Kidney (tissue), 14 donors: ENCODE data around the gene PSMD1. TPM values are rescaled to one million over a fixed set of nuclear protein-coding genes. Genes with fewer than 3 reads are reported as not detected.

Experiments
- DNase-seq, 5 donors: peaks; one replicate each; pipeline ENCODE4 v3.0.0-alpha.2; 2013 to 2020
- FAIRE-seq: peaks from 2 replicates; lab custom pipeline; 2012; peaks lifted over from hg19 to GRCh38; lab: Jason Lieb, UNC
- H3K27ac ChIP-seq, 2 donors: one replicate each; pipeline ENCODE4 v1.7.0; 2013; ENCODE audit warnings: low read depth in 2 of 2, low read length in 2 of 2, inconsistent platforms in 1 of 2
- H3K27me3 ChIP-seq: one replicate; pipeline ENCODE4 v1.7.1; 2013; ENCODE audit warnings: low read length, inconsistent platforms; ENCODE audit not compliant: control insufficient read depth, insufficient read depth
- H3K36me3 ChIP-seq, 3 donors: one replicate each; pipeline versions ENCODE4 v1.7.0 to v1.7.1; 2013; ENCODE audit warnings: low read length in 3 of 3, control low read depth in 1 of 3, inconsistent platforms in 1 of 3; ENCODE audit not compliant: insufficient read depth in 3 of 3, control insufficient read depth in 2 of 3
- H3K4me1 ChIP-seq, 3 donors: one replicate each; pipeline versions ENCODE4 v1.7.0 to v1.7.1; 2013; ENCODE audit warnings: low read length in 3 of 3, inconsistent platforms in 1 of 3, low read depth in 1 of 3; ENCODE audit not compliant: control insufficient read depth in 2 of 3, insufficient read depth in 2 of 3
- H3K4me3 ChIP-seq, 3 donors: one replicate each; pipeline versions ENCODE4 v1.7.0 to v1.8.1; 2013; ENCODE audit warnings: low read length in 3 of 3, control low read depth in 1 of 3, inconsistent platforms in 1 of 3
- H3K9ac ChIP-seq, 3 donors: one replicate each; pipeline versions ENCODE4 v1.7.0 to v1.7.1; 2013; ENCODE audit warnings: low read length in 3 of 3, control low read depth in 1 of 3, inconsistent platforms in 1 of 3
- H3K9me3 ChIP-seq, 3 donors: one replicate each; pipeline versions ENCODE4 v1.7.0 to v1.7.1; 2013; ENCODE audit warnings: low read length in 3 of 3, control low read depth in 1 of 3, inconsistent platforms in 1 of 3; ENCODE audit not compliant: control insufficient read depth in 2 of 3, insufficient read depth in 1 of 3
- intact Hi-C: fragments of 100-400 bp; cut with DNase I; formaldehyde crosslinking; loops from one replicate; pipeline ENCODE4 v1.11.1; 2022
- polyA plus RNA-seq: library from polyadenylated mRNA; stranded (reverse); fragments of 350-450 nt; fragmentation: Illumina TruSeq; extraction: RNeasy Lipid Tissue Mini Kit (QIAGEN cat#74804); gene quantifications from one replicate; pipeline ENCODE4 v1.2.3, GENCODE V29; 2014; ENCODE audit warnings: low read depth, low replicate concordance; ENCODE audit not compliant: insufficient read depth
- total RNA-seq: library from RNA; stranded (reverse); fragmentation: NEBNext Ultra II Directional; extraction: Animal tissue kit (Norgen Biotek cat#: 25700); gene quantifications from one replicate; pipeline ENCODE4 v1.2.1, GENCODE V29; 2021
- TF ChIP-seq, protein P1 (sequence below): IDR thresholded peaks from 3 replicates; pipeline ENCODE4 v1.5.1; 2012; ENCODE audit warnings: mild to moderate bottlenecking, moderate library complexity, borderline replicate concordance; ENCODE audit not compliant: insufficient read depth; ENCODE audit errors: extremely low read depth
- donor health status: control.
- donor health status: control.
- donor health status: control.
- donor health status: control.
- donor health status: control.
- donor health status: DM: yes; HTN: yes; CAD: no.
- donor health status: Normal renal cell carcinoma (clear cell type).

PSMD1 gene
- total and polyA plus RNA-seq, 2 donors from 2014 or later: 75.6 to 95.4 TPM

DNA sequence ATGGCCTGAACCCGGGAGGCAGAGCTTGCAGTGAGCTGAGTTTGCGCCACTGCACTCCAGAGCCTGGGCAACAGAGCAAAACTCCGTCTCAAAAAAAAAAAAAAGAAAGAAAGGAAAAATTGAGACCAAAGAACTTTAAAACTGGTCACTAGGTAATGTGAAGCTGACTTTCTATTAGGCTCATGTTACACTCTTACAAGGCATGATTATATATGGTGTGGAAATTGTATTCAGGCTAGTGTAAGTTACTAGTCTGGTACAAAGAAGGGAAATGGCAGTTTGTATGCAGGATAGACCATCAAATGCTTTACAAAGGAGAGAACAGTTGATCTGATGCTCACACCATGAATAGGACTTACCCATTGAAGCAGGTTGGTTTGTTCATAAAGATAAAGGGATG lies 106.3 kb downstream of the PSMD1 start:
- H3K4me3 ChIP-seq: no peak overlapping the region
- intact Hi-C loops: no loop called here
- no peaks in the 10 kb centered on the region for H3K27me3 ChIP-seq
- no peak overlapping the region for H3K9ac ChIP-seq
- TF ChIP-seq, protein P1, sequence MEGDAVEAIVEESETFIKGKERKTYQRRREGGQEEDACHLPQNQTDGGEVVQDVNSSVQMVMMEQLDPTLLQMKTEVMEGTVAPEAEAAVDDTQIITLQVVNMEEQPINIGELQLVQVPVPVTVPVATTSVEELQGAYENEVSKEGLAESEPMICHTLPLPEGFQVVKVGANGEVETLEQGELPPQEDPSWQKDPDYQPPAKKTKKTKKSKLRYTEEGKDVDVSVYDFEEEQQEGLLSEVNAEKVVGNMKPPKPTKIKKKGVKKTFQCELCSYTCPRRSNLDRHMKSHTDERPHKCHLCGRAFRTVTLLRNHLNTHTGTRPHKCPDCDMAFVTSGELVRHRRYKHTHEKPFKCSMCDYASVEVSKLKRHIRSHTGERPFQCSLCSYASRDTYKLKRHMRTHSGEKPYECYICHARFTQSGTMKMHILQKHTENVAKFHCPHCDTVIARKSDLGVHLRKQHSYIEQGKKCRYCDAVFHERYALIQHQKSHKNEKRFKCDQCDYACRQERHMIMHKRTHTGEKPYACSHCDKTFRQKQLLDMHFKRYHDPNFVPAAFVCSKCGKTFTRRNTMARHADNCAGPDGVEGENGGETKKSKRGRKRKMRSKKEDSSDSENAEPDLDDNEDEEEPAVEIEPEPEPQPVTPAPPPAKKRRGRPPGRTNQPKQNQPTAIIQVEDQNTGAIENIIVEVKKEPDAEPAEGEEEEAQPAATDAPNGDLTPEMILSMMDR: no peak
- H3K4me1 ChIP-seq: peaks cover 0 to 2% (median 0%) of the 10 kb centered on the region in 3 donors
- H3K9me3 ChIP-seq: no peaks in the 10 kb centered on the region
- peaks cover 6 to 21% (median 16%) of the 10 kb centered on the region in 3 donors for H3K36me3 ChIP-seq
- H3K27ac ChIP-seq: peak overlapping the region in 1 of 2 donors; percentile 5
- FAIRE-seq (no peak), DNase-seq (peak in 1 of 5 donors; percentile 20)

DNA sequence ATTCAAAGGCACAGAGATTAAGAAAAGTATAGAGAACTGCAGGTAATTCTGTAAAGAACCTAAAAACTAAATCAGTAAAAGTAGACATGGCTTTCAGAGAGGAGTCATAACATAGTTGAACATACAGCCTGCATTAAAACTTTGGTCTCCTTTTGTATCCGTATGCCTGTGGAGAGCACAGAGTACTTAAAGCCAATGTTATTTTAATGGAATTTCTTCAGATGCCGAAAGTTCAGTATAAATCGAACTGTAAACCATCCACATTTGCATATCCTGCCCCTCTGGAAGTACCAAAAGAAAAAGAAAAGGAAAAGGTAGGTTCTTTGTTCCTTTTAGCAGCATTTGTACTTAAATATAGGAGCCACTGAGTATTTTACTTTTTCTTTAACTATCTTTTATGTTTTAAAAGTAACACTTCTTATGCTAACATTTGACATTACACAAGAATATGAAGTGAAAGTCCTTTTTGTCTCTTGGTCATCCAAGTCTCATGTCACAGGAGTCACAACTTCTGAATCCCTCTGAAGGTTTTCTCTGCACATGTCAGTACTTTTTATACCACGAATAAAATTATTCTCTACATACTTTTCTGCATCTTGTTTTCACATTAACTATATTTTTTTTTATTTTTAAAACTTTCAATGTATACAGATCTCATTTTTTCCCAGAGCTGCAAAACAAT lies 106.9 kb downstream of the PSMD1 start:
- TF ChIP-seq, protein P1: no peak
- Histone ChIP-seq H3K36me3 (peaks cover 6 to 22% (median 16%) of the 10 kb centered on the region in 3 donors), H3K9ac (no peak overlapping the region), H3K4me3 (no peak overlapping the region), H3K9me3 (no peaks in the 10 kb centered on the region), H3K27me3 (no peaks in the 10 kb centered on the region), H3K4me1 (peaks cover 0 to 2% (median 0%) of the 10 kb centered on the region in 3 donors), H3K27ac (no peak overlapping the region)
- FAIRE-seq (peak; percentile 30), DNase-seq (no peak)
- intact Hi-C loops: no loop called here

DNA sequence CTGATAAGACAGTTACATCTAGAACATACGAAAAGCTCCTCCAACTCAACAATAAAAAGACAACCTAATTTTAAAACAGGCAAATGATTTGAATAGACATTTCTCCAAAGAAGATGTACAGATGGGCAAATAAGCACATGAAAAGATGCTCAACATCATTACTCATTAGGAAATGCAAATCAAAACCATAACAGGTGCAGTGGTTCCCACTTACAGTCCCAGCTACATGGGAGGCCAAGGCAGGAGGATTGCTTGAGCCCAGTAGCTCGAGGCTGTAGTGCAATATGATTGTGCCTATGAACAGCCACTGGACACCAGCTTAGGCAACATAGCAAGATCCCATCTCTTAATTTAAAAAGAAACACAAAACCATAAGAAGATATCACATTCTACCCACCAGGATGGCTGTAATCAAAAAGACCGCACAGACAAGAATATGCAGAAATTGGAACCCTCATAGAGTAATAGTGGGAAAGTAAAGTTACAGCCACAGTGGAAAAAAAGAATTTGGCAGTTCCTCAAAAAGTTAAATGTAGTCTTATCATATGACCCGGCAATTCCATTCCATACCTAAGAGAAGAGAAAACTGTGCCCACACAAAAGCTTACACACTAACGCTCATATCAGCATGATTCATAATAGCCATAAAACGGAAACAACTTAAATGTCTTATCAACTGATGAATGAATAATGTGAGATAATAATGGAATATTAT lies 111.2 kb downstream of the PSMD1 start:
- FAIRE-seq (no peak), DNase-seq (no peak)
- Histone ChIP-seq H3K27me3 (no peaks in the 10 kb centered on the region), H3K9ac (no peak overlapping the region), H3K9me3 (no peaks in the 10 kb centered on the region), H3K4me3 (no peak overlapping the region), H3K36me3 (peaks cover 7 to 36% (median 26%) of the 10 kb centered on the region in 3 donors), H3K4me1 (no peaks in the 10 kb centered on the region), H3K27ac (no peak overlapping the region)
- intact Hi-C loops: no loop called here
- TF ChIP-seq, protein P1: no peak
